Hematopoietic multipotent progenitor cell treated with erythropoietin and hydrocortisone succinate and interleukin-3 and kit ligand, for 4 days (in vitro differentiated cells): ENCODE measurements around the gene GALT.
"Not testable (repeated sequence)": the region's sequence is repeated elsewhere in the genome, so short reads cannot be mapped to it uniquely, and the experiment has no call there.

ENCODE experiments used
- DNase-seq: peaks from one replicate; pipeline ENCODE4 v3.0.0-alpha.2; 2015

GALT gene

GRCh38 chr9:34627716-34628655 lies 18.5 kb upstream of the GALT start:
- no peak for DNase-seq

GRCh38 chr9:34628656-34629490 lies 17.6 kb upstream of the GALT start, which contains the start of gene ARID3C:
TSS of gene ARID3C (minus strand) at chr9:34629066. CDS start at chr9:34628014, 1,052 bp downstream.
- DNase-seq: peak; percentile 57

- DNase-seq: no peak
Measured at GRCh38 chr9:34629491-34629808, 17.0 kb upstream of the GALT start.

- no peak for DNase-seq
Measured at GRCh38 chr9:34630402-34631154, 15.9 kb upstream of the GALT start.

DNA sequence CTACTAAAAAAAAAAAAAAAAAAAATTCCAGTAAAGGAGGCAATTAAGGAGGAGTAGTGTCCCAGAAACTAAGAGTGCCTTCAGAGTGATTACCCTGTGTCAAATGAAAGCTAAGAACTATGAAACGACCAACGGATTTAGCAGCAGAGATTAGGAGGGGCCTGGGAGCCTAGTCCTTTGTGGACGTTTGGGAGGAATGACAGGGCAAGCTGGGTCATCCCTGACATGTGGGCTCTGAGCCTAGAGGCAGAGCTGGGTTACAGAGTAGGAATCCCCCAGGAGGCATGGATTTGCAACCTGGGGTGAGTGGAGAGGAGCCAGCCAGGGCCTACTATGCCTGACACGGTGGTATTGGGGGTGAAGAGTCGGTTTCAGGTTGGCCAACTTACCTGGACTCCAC lies 13.3 kb upstream of the GALT start:
- DNase-seq: no peak

- peak; percentile 86 for DNase-seq
Measured at GRCh38 chr9:34633851-34634550, 12.5 kb upstream of the GALT start.

GRCh38 chr9:34634551-34635248 lies 11.8 kb upstream of the GALT start:
- DNase-seq: no peak

- no peak for DNase-seq
Measured at GRCh38 chr9:34635556-34635955, 10.9 kb upstream of the GALT start.

DNA sequence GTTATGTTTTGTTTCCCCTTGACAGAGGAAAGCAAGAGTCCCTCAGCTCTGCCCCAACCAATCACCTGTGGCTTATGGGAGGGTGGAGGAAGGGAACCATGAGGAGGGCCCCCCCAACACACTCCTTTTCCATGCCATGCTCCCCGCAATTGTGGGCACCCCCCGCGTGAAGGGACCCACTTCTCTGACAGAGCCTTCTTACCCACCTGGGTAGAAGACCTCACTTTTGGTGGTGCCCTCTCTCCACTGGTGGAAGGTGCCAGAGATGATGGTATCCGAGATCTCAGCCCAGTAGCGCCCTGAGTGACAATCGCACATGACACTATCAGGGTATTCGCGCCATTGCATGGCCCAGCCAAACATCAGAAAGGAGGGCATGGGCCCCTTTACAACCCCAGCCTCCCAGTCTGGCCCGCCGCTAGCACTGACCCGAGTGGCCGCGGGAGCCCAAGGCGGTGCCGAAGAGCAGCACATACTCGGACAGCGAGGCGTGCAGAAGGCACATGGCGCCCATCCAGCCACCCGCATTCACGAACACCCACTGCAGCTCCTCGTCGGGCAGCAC lies 9.6 kb upstream of the GALT start:
- DNase-seq: peak; percentile 50

- DNase-seq: peak; percentile 97
Measured at GRCh38 chr9:34637356-34638137, 8.9 kb upstream of the GALT start, which contains the start of gene SIGMAR1. TSS of gene SIGMAR1 (minus strand) at chr9:34637787. CDS start at chr9:34637697, 90 bp downstream.

DNA sequence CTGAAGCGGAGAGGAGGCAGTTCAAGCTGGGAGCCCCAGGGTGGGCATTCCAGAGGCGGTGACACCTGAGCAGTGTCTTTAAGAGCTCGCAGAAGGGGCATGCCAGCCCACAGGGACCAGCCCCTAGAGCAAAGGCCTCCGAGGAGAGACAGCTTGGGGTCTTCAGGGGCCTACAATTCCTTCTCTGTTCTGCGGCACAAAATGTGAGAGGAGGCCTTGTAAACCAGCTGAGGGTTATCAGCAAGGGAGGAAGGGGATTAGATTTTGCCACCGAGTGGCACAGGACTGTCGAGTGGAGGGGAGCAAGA lies 8.4 kb upstream of the GALT start:
- DNase-seq: no peak

GRCh38 chr9:34639322-34639721 lies 7.2 kb upstream of the GALT start:
- DNase-seq: not testable (repeated sequence)

DNA sequence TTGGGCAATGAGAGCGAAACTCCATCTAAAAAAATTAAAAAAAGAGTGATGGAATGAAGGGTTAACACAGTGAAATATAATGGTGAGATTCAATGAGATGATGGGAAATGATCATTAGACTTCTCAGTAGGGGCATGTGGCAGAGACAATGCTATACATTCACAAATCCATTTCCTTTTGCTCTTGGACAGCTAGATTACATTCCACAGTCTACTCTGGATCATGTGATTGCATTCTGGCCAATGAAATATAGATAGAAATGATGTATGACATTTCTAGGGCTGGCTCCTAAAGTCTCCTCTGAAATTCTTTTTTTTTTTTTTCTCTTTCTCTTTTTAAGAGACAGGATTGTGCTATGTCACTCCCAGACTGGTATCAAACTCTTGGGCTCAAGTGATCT lies 3.8 kb upstream of the GALT start:
- DNase-seq: no peak

- no peak for DNase-seq
Measured at GRCh38 chr9:34644766-34645314, 1.6 kb upstream of the GALT start.

- no peak for DNase-seq
Measured at GRCh38 chr9:34647084-34647403, 569 bp downstream of the GALT start.

DNA sequence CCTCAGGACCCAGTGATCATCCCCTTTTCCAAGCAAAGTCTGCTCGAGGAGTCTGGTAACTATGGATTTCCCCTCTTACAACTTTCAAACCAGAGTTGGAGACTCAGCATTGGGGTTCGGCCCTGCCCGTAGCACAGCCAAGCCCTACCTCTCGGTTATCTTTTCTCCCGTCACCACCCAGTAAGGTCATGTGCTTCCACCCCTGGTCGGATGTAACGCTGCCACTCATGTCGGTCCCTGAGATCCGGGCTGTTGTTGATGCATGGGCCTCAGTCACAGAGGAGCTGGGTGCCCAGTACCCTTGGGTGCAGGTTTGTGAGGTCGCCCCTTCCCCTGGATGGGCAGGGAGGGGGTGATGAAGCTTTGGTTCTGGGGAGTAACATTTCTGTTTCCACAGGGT lies 1.2 kb downstream of the GALT start:
- DNase-seq: peak; percentile 46

DNA sequence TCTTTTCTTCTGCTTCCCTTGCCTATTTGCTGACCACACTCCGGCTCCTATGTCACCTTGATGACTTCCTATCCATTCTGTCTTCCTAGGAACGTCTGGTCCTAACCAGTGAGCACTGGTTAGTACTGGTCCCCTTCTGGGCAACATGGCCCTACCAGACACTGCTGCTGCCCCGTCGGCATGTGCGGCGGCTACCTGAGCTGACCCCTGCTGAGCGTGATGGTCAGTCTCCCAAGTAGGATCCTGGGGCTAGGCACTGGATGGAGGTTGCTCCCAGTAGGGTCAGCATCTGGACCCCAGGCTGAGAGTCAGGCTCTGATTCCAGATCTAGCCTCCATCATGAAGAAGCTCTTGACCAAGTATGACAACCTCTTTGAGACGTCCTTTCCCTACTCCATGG lies 2.2 kb downstream of the GALT start:
- no peak for DNase-seq

DNA sequence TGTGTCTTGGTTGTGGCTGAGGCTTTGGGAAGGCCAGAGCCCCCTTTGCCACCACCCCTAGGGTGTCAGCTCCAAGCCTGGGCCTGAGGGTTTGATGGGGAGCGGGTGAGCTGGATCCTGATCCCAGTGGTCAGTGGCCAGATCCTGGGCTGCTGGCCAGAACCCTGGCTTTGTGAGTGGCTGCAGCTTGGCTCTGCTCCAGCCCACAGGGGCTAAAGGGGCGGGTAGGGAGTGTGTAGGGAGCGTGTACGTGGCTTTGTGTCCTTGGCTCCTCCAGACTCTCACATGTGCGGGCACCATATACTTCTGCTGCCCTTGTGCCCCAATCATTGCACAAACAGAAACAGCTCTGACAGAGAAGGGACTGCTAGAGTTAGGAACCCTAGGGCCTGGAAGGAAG lies 4.3 kb downstream of the GALT start:
- no peak for DNase-seq

DNA sequence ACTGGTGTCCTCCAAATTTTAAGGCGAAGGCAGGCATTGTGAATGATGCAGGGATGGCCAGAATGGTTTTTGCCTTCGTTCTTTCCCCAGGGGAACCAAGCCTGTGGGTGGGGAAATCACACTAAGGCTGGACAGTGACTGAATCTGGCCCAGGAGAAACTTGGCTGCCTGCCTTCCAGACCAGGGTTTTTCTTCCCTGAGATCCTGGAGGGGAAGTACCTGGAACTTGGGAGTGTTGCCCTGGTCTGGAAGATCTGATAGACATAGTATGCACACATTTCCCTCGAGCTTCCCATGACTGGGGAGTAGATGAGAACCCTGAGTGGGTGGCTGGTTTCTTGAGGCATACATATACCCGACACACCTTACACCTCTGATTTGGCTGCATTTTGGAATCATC lies 4.8 kb downstream of the GALT start:
- no peak for DNase-seq

DNA sequence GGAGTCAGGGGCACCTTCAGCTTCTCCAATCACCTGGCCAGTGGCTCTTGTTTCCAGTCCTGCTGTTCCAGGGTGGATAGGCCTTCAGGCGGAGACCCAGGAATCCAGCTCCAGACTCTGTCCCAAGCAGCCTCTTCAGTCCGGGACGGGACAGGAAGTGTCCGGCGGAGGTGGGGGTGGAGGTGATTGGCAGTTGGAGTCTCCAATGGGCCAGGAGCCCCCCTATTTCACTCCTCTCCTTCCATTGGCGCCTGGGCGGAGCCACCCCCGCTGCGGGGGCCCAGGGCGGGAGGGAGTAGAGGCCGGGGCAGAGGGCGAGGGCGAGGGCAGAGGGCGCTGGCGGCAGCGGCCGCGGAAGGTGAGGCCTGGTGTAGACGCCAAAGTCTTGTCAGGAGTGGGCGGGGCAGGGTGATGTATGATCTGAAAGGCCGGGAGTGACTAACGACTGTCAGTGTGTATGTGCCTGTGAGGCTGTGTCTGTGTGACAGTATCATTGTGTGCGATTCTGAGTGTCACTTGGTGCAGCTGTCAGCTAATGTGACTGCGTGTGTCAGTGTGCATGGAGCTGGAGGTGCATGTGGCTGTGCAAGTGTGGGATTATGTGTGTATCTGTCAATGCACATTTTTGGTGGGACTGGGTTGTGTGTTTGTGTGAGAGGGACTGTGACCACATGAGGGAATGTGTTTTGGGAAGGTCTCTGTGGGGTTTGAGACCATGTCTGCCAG lies 5.6 kb downstream of the GALT start, which contains the start of gene IL11RA:
Gene IL11RA (plus strand): TSS at position 310 of the 726 bp plus-strand sequence. CDS start 3,033 bp downstream, outside the sequence.
- DNase-seq: peak; percentile 89
